CD4-positive, alpha-beta T cell treated with Interleukin-1 beta for 1 hour (primary cell): Measurements from ENCODE around the gene POMGNT2.

Experiments used
- DNase-seq, 2 donors: peaks; one replicate each; pipeline ENCODE4 v3.0.0-alpha.2; 2020 to 2022

Gene POMGNT2

DNA sequence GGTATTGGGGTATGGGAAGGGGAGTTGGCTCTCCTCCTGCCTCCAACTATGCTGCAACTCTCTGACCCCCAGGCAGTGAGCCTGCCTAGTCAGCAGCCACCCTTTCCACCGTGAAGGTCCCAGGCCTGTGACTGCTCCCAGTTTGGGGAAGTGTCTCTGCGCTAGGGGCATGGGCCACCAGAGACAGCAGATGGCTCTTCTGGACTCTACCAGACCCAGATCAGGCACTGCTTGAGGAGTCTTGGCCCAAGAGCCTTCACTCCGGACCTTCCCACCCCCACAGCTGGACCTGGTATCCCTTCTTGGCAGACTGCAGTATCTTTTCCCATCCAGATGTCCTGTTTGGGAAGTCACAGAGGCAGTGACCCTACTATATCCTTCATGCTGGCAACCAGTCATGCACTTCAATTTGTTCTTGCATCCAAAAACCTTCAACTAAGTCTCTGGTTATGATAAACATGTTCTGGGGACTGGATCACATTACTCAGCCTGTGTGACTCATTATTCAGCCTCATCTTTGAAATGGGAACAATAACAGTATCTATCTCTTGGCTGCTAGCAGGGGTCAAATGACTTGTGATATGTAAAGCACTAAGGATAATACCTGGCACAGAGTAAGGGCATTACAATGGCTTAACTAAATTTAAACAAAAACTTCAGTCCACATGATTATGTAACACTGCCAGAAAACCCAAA lies 62.7 kb downstream of the POMGNT2 start:
- DNase-seq, result no peak

DNA sequence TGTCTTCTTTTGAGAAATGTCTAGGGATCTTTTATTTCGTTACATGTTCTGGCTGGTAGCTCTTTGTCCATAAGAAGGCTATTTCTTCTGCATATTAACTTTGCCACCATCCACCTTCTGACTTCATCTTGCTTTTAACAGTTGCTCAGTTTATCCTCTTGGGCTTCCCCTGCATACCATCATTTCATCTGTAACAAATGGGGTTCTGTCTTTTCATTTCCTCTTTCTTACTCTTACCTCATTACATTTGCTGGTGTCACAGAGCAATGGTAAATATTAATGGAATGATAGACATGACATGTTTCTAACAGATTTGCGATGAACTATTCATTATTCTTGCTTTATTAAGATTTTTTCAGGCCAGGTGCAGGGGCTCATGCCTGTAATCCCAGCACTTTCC lies 64.4 kb downstream of the POMGNT2 start:
- no peak for DNase-seq

DNA sequence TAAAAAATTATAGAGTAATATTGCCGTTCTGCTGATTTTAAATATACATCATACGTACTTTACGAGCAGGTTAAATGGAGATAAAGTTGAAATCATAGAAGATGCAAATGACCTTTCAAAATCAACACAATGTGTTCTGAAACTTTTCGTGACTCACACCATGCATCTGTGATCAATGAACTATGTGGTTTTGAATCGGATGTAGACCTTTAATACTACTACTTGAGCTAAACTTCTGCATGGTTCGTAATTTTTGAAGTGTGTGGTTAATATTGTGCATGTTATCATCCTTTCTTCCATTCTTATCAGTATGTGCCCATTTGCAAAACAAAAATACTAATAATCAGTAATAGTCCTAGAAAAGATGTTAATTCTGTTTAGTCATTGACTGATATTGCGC lies 67.9 kb downstream of the POMGNT2 start:
- DNase-seq, result no peak

DNA sequence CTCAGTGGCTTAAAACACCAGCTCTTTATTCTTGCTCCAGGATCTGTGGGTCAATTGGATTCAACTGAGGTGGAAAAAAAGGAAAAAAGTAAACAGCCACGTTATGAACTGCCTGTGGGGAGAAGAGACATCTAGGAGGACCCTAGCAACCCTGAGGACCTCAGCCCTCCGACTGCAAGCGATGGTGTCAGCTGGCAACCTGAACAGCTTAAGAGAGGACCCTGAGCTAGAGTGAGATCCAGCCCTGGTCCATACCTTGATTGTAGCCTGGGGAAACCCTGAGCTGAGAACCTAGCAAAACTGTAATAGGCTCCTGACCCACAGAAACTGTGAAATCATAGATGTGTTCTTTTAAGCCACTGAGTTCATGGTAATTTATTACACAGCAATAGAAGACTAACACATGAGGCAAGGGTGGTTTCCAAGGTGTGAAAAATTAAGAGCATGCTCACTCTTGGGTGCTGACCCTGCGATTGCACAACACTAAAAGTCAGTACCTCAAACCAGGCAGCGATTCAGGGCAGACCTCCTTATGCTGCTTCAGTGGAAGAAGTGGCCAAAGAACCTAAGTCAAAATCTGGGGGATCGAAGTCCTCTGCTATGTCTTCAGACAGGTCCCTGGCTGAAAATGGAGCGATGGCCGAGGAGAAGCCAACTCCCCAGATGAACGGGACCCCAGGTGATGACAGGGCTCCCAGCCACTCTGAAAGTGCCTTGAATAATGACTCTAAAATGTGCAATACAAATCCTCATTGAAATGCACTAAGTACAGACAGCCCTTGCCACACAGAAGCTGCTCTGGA lies 69.1 kb downstream of the POMGNT2 start:
- no peak for DNase-seq

DNA sequence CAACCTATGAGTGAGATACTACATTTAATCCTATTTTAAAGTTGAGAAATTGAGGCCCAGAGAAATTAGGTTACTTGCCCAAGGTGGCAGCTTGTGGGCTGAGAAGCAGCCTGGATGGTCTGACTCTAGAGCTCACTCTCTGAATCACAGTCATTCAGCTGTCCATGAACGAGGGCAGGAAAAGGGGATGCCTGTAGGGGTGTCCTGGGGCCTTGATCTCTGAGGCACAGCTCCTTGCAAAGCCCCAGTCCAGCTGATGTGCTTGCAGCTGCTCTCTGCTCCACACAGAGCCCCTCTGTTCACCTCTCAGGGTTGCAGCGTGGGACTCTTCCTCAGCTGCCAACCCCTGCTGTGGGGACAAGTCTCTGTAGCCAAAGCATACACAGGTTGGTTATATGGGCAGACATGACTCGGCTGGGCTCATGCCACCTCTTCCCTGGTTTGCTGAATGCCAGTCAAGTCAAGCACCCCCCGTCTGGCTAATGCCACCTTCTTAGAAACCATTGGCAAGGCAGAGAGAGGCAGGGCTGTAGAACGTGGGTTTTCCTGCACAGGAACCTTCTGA lies 70.0 kb downstream of the POMGNT2 start:
- DNase-seq, result no peak

DNA sequence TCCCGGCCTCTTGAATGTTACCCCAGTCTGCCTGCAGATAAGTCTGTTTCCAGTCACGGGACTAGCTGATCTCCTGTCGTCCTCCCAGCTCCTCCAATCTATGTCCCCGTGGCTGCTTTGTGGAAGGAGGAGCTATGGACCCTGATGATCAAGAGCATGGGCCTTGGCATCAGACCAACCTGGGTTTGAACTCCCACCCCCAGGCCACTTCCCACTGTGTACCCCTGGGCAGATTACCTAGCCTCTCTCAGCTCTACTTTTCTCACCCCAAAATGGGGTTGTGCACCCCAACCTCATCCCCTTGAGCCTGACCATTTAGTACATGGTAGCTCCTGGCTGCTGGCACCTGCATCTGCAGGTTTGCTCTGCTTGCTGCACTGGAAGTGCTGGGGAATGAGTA lies 71.0 kb downstream of the POMGNT2 start:
- DNase-seq, result no peak

DNA sequence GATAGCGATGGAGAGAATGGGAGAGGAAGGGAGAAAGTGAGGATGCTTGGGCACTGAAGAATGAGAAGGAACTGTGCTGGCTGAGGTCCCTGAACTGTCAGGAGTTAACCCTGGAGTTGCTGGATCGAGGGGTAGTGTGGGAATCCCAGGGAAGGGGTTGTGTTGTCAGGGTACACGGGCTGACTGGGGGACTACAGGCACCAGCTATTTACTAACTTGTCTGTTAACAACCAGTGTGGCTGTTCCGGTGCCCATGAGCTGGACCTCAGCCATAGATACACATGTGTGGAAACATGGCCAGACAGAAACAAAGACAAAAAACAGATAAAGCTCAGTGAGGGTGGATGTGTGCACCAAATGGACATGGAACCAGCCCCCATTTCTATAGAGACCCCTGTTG lies 71.7 kb downstream of the POMGNT2 start:
- DNase-seq, result no peak

DNA sequence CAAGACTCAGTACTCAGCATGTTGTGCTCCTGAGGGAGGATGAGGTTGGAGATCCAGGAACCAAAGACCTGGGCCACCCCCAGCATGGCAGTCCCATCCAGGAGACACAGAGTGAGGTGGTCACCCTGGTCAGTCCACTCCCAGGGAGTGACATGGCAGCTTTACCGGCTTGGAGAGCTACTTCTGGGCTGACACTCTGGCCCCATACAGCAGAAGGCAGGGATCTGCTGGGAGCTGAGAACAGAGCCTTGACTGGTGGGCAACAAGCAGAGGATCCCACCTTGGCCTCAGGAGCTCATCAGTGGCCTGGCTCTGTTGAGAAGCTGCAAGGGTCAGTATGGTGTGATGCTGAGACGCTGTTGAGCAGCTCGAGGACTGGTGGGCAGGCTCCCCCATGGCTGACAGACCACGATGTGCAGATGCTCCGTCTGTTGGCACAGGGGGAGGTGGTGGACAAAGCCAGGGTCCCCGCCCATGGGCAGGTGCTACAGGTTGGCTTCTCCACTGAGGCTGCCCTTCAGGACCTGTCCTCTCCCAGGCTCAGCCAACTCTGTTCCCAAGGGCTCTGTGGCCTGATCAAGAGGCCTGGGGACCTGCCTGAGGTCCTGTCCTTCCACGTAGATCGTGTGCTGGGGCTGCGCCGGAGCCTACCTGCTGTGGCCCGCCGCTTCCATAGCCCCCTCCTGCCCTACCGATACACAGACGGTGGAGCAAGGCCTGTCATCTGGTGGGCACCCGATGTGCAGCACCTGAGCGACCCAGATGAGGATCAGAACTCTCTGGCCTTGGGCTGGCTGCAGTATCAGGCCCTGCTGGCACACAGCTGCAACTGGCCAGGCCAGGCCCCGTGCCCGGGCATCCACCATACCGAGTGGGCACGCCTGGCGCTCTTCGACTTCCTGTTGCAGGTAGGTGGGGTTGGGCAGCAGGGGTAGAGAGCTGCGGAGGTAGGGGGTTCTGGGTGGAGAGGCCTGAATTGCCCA lies 72.9 kb downstream of the POMGNT2 start:
- DNase-seq, result no peak

DNA sequence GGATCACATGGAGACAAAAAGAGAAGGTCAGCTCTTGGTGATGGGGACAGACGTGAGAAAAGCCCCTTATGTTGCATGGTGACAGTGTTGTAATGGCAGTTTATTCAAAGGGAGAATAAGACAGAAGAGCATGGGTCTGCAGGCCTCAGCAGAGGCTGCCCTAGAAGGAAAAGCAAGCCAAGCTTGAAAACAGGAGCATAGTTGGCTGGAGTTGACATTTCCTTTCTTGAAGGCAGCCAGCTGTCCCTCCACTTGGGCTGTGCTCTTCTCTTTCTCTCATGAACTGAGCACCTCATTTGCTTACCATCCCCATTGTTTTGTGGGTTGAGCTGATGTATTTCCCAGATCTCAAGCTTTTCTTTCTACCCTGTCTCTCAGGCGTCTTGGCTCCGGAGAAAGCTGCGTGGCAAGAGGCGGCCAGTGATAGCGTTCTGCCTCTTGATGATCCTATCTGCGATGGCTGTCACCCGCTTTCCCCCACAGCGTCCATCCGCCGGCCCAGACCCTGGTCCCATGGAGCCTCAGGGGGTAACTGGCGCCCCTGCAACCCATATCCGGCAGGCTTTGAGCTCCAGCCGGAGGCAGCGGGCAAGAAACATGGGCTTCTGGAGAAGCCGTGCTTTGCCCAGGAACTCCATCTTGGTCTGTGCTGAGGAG lies 73.9 kb downstream of the POMGNT2 start:
- DNase-seq, result no peak

DNA sequence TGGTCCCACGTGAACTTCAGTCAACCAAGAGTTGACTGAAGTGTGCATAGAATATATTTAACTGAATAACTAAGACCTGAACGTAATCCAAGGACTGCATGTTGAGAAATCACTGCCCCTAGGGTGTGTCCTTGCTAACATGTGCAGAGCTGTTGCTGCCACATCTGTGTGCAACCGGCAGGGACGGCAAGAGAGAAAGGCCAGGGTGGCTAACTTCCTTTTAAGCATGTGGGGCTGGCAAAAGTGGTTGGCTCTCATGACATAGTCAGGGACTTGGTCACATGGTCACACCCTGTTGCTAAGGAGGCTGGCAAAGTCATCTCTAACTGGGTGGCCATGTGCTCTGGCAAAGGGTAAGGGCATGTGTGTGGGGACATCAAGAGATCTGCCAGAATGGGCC lies 74.4 kb downstream of the POMGNT2 start:
- DNase-seq, result no peak

DNA sequence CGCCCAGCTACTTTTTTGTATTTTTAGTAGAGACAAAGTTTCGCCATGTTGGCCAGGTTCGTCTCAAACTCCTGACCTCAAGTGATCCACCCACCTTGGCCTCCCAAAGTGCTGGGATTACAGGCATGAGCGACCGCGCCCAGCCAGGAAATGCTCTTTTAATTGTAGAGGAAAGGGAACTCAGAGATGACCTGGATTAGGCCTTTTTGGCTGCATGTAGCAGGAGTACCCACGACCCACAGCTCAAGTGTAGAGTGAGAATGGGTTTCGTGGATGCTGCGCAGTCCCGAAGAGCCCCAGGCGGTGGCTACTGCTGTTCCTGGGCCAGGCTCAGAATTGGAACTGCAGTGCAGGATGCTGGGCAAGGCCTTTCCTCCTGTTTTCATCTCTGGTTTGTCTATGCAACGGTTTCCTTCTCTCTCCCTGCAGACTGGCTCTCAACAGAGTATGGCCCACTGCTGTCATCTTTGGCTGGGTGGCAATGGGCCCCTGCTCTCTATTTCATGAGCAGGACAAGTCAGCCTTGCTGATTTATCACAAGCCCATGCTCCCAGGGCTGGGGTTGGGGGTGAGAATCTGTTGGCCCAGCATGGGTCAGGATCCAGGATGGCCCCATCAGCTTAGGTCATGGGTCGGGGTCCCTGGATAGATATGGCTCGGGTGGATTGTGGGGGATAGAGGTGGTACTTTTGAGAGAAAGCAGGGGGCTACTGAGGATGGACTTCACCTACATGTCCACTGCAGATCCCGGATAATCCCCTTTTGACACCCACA lies 75.5 kb downstream of the POMGNT2 start:
- DNase-seq, result no peak
